Body of pancreas (tissue), 4 donors: ENCODE results near the gene IL17C. TPM values are rescaled to one million over a fixed set of nuclear protein-coding genes. Genes with fewer than 3 reads are reported as not detected.
"Not testable (repeated sequence)": the region's sequence is repeated elsewhere in the genome, so short reads cannot be mapped to it uniquely, and the experiment has no call there.

ENCODE experiments used
- ATAC-seq: fragments of 150-250 bp; one replicate; pipeline ENCODE4 v1.9.1; 2016
- DNase-seq, 4 donors: peaks; one replicate each; pipeline ENCODE4 v3.0.0-alpha.2; 2019
- H3K27ac ChIP-seq, 4 donors: fragments of 200-600 bp; sonication (generic); 1 replicate in 3 of 4; 2 replicates in 1 of 4; pipeline versions ENCODE4 v1.5.1 to v1.6.1; 2016 to 2019; ENCODE audit warnings: mild to moderate bottlenecking in 1 of 4, mixed read lengths in 1 of 4, moderate library complexity in 1 of 4
- H3K27me3 ChIP-seq, 2 donors: fragments of 200-600 bp; sonication (generic); one replicate each; pipeline ENCODE4 v1.6.0; 2016; ENCODE audit warnings: mild to moderate bottlenecking in 1 of 2
- H3K36me3 ChIP-seq, 2 donors: fragments of 200-600 bp; sonication (generic); replicated peaks in 1 of 2; 2 replicates each; pipeline ENCODE4 v1.5.1; 2016; ENCODE audit warnings: low read depth in 2 of 2; ENCODE audit not compliant: insufficient read depth in 1 of 2
- H3K4me1 ChIP-seq: fragments of 200-600 bp; sonication (generic); one replicate; pipeline ENCODE4 v1.6.0; 2016
- H3K4me3 ChIP-seq, 2 donors: fragments of 200-600 bp; sonication (generic); 1 replicate in 1 of 2; 2 replicates in 1 of 2; pipeline ENCODE4 v1.5.1; 2016 to 2019
- H3K9me3 ChIP-seq, 3 donors: fragments of 200-600 bp; sonication (generic); 1 replicate in 2 of 3; 2 replicates in 1 of 3; pipeline ENCODE4 v1.5.1; 2016
- CTCF ChIP-seq, 7 experiments: fragments of 450-650 bp in 4 of 7; fragments of 200-600 bp in 3 of 7; sonication (generic) in 3 of 7; IDR thresholded peaks; one replicate each; pipeline ENCODE4 v1.5.1; 2016 to 2019; ENCODE audit warnings: antibody characterized with exemption in 7 of 7
- POLR2A ChIP-seq, 3 donors: fragments of 450-650 bp; IDR thresholded peaks; one replicate each; pipeline ENCODE4 v1.6.1; 2016; ENCODE audit warnings: antibody characterized with exemption in 3 of 3, mild to moderate bottlenecking in 2 of 3
- WGBS, 2 donors: methylation state at CpG; one replicate each; pipeline ENCODE4 v1.1.5; 2017; 5-methylcytosine and 5-hydroxymethylcytosine counted together
- intact Hi-C: fragments of 100-400 bp; cut with DNase I; formaldehyde crosslinking; loops from one replicate; pipeline ENCODE4 v1.15.1; 2023
- total RNA-seq, 2 donors: library from RNA; depleted of rRNA; stranded (reverse); fragments of >200 nt; gene quantifications; one replicate each; pipeline ENCODE4 v1.1.0, GENCODE V29; 2016

The IL17C gene
- total RNA-seq, 2 donors from 2014 or later: not detected

- H3K4me3 ChIP-seq: no peak overlapping the region
- ATAC-seq (no peak), DNase-seq (no peak)
- no peaks in the 10 kb centered on the region for H3K9me3 ChIP-seq
- intact Hi-C loops: no loop called here
- no peaks in the 10 kb centered on the region for H3K36me3 ChIP-seq
- 88 to 92% methylated on average over 3 of the region's 3 CpGs for WGBS, 2 donors
- no peak for TF ChIP-seq POLR2A (IDR thresholded peaks at IDR 0.05)
- no peak for TF ChIP-seq CTCF (IDR thresholded peaks at IDR 0.05)
- H3K27ac ChIP-seq: peak overlapping the region in 2 of 4 donors; percentile 51 to 61
- H3K27me3 ChIP-seq: no peaks in the 10 kb centered on the region
- H3K4me1 ChIP-seq: peaks cover 22% of the 10 kb centered on the region
Observed at GRCh38 chr16:88665570-88665969, 27.2 kb downstream of the IL17C start.

- Histone ChIP-seq H3K27ac (no peak overlapping the region), H3K36me3 (no peaks in the 10 kb centered on the region), H3K4me1 (peaks cover 22% of the 10 kb centered on the region), H3K4me3 (no peak overlapping the region), H3K27me3 (no peaks in the 10 kb centered on the region), H3K9me3 (no peaks in the 10 kb centered on the region)
- no peak for ATAC-seq
- TF ChIP-seq POLR2A (IDR thresholded peaks at IDR 0.05) (no peak), CTCF (IDR thresholded peaks at IDR 0.05) (no peak)
- DNase-seq: no peak
- WGBS, 2 donors: 75 to 100% methylated on average over 1 to 5 of the region's 5 CpGs
- intact Hi-C loops: no loop called here
Observed at GRCh38 chr16:88667461-88667860, 29.1 kb downstream of the IL17C start.

- DNase-seq, H3K27ac ChIP-seq, H3K4me3 ChIP-seq, H3K9me3 ChIP-seq, ATAC-seq, intact Hi-C loops, H3K27me3 ChIP-seq, H3K36me3 ChIP-seq: not testable (repeated sequence)
- 85 to 90% methylated on average over 8 of the region's 8 CpGs for WGBS, 2 donors
- peaks cover 13% of the 10 kb centered on the region for H3K4me1 ChIP-seq
Observed at GRCh38 chr16:88669493-88669892, 31.1 kb downstream of the IL17C start.

- Histone ChIP-seq H3K4me3 (no peak overlapping the region), H3K4me1 (peaks cover 8% of the 10 kb centered on the region), H3K9me3 (no peaks in the 10 kb centered on the region), H3K27me3 (no peaks in the 10 kb centered on the region), H3K27ac (no peak overlapping the region), H3K36me3 (no peaks in the 10 kb centered on the region)
- intact Hi-C loops: no loop called here
- no peak for ATAC-seq
- WGBS, 2 donors: 76 to 85% methylated on average over 10 of the region's 10 CpGs
- DNase-seq: no peak
- TF ChIP-seq CTCF (IDR thresholded peaks at IDR 0.05) (no peak), POLR2A (IDR thresholded peaks at IDR 0.05) (no peak)
Observed at GRCh38 chr16:88669980-88670379, 31.6 kb downstream of the IL17C start.

- H3K27ac ChIP-seq: no peak overlapping the region
- intact Hi-C loops: no loop called here
- H3K4me1 ChIP-seq: no peaks in the 10 kb centered on the region
- H3K9me3 ChIP-seq: no peaks in the 10 kb centered on the region
- H3K36me3 ChIP-seq: no peaks in the 10 kb centered on the region
- H3K27me3 ChIP-seq: no peaks in the 10 kb centered on the region
- TF ChIP-seq CTCF (IDR thresholded peaks at IDR 0.05) (no peak), POLR2A (IDR thresholded peaks at IDR 0.05) (no peak)
- H3K4me3 ChIP-seq: no peak overlapping the region
- DNase-seq (no peak), ATAC-seq (no peak)
- 87 to 91% methylated on average over 12 to 23 of the region's 23 CpGs for WGBS, 2 donors
Observed at GRCh38 chr16:88671806-88672205, 33.4 kb downstream of the IL17C start.
